GM18498 (cell line): ENCODE results near the gene IDH3G.

ENCODE experiments used
- ATAC-seq: cut with Tn5 transposase; IDR thresholded peaks from one replicate; pipeline ENCODE4 v1.9.1; 2021; ENCODE audit warnings: mild to moderate bottlenecking, moderate library complexity; ENCODE audit not compliant: unreplicated experiment

The IDH3G gene

DNA sequence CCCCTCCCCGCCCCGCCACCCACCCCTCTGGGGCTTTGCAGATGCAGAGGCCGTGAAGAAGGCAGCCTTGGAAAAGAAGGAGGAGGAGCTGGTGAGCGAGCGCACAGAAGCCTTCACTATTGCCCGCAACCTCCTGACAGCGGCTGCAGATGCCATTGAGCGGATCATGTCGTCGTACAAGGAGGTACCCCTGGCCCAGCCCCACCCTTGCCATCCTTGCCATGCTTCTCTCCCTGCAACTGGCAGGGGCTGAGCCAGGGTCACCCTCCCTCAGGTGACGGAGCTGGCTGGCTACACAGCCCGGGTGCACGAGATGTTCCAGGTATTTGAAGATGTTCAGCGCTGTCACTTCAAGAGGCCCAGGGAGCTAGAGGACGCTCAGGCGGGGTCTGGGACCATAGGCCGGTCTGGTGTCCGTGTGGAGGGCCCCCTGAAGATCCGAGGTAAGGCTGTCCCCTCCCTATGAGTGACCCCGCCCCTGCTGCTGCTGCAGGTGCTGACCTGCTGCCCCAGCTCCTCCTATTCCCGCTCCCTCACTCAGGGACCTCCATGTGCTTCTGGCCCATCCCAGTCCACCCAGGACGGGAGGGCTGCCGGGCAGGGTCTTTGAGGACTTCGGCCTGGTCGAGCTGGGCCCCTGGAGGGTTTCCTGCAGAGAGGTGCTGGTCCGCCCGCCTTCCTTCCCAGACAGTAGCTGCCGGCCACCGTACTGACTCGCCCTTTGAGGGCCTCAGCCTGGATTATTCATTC lies 57.9 kb downstream of the IDH3G start:
- ATAC-seq = no peak
